Tibial artery (tissue), 4 donors: Measurements from ENCODE around the gene GPR137.

ENCODE experiments used
- DNase-seq, 2 donors: peaks; one replicate each; pipeline ENCODE4 v3.0.0-alpha.2; 2019
- H3K27ac ChIP-seq, 2 donors: fragments of 200-600 bp; sonication (generic) in 1 of 2; 1 replicate in 1 of 2; 2 replicates in 1 of 2; pipeline ENCODE4 v1.5.1; 2018 to 2019; ENCODE audit warnings: mild to moderate bottlenecking in 1 of 2
- H3K27me3 ChIP-seq, 2 donors: fragments of 200-600 bp; sonication (generic) in 1 of 2; one replicate each; pipeline versions ENCODE4 v1.5.1 to v1.6.0; 2016 to 2019
- H3K36me3 ChIP-seq, 3 donors: fragments of 200-600 bp; sonication (generic) in 2 of 3; one replicate each; pipeline ENCODE4 v1.5.1; 2016 to 2019; ENCODE audit warnings: mild to moderate bottlenecking in 2 of 3
- H3K4me1 ChIP-seq, 4 donors: fragments of 200-600 bp; sonication (generic) in 2 of 4; 1 replicate in 3 of 4; 2 replicates in 1 of 4; pipeline ENCODE4 v1.5.1; 2016 to 2019
- H3K4me3 ChIP-seq, 2 donors: fragments of 200-600 bp; sonication (generic) in 1 of 2; 1 replicate in 1 of 2; 2 replicates in 1 of 2; pipeline ENCODE4 v1.5.1; 2018 to 2019; ENCODE audit warnings: mild to moderate bottlenecking in 2 of 2
- H3K9me3 ChIP-seq, 3 donors: fragments of 200-600 bp; sonication (generic) in 1 of 3; one replicate each; pipeline ENCODE4 v1.5.1; 2016 to 2019
- intact Hi-C: fragments of 100-400 bp; cut with DNase I; formaldehyde crosslinking; loops from one replicate; pipeline ENCODE4 v1.15.0; 2023; ENCODE audit warnings: low total_unique reads
- TF ChIP-seq, protein P1 (sequence below), 2 experiments: fragments of 200-600 bp in 1 of 2; fragments of 450-650 bp in 1 of 2; IDR thresholded peaks; one replicate each; pipeline ENCODE4 v1.5.1; 2017 to 2019; ENCODE audit warnings: antibody characterized with exemption in 2 of 2, mild to moderate bottlenecking in 1 of 2, moderate library complexity in 1 of 2

The GPR137 gene

GRCh38 chr11:64290352-64291261 is 5.0 kb downstream of the GPR137 start:
- Histone ChIP-seq H3K27ac (no peak overlapping the region), H3K9me3 (no peaks in the 10 kb centered on the region), H3K4me1 (peaks cover 0 to 32% (median 29%) of the 10 kb centered on the region in 4 donors), H3K27me3 (peaks cover 4 to 72% of the 10 kb centered on the region in 2 donors), H3K4me3 (no peak overlapping the region), H3K36me3 (peaks cover 0 to 5% (median 0%) of the 10 kb centered on the region in 3 donors)
- no peak for DNase-seq
- TF ChIP-seq, protein P1, sequence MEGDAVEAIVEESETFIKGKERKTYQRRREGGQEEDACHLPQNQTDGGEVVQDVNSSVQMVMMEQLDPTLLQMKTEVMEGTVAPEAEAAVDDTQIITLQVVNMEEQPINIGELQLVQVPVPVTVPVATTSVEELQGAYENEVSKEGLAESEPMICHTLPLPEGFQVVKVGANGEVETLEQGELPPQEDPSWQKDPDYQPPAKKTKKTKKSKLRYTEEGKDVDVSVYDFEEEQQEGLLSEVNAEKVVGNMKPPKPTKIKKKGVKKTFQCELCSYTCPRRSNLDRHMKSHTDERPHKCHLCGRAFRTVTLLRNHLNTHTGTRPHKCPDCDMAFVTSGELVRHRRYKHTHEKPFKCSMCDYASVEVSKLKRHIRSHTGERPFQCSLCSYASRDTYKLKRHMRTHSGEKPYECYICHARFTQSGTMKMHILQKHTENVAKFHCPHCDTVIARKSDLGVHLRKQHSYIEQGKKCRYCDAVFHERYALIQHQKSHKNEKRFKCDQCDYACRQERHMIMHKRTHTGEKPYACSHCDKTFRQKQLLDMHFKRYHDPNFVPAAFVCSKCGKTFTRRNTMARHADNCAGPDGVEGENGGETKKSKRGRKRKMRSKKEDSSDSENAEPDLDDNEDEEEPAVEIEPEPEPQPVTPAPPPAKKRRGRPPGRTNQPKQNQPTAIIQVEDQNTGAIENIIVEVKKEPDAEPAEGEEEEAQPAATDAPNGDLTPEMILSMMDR (IDR thresholded peaks at IDR 0.05), result no peak
- intact Hi-C loops, result no loop called here

- Histone ChIP-seq H3K27me3 (peaks cover 4 to 79% of the 10 kb centered on the region in 2 donors), H3K36me3 (peaks cover 0 to 5% (median 0%) of the 10 kb centered on the region in 3 donors), H3K4me3 (peak within 1 kb of the TSS; percentile 28 to 40), H3K9me3 (no peaks in the 10 kb centered on the region), H3K27ac (no peak within 1 kb of the TSS), H3K4me1 (peaks cover 0 to 27% (median 24%) of the 10 kb centered on the region in 4 donors)
- intact Hi-C loops, result no loop called here
- DNase-seq, result no peak
- TF ChIP-seq, protein P1 (IDR thresholded peaks at IDR 0.05), result no peak
These were observed 5.7 kb downstream of the GPR137 start, which contains the start of gene KCNK4 for GRCh38 chr11:64291262-64291751. TSS of gene KCNK4 (plus strand) at chr11:64291302. CDS start at chr11:64293019, 1,717 bp downstream.

DNA sequence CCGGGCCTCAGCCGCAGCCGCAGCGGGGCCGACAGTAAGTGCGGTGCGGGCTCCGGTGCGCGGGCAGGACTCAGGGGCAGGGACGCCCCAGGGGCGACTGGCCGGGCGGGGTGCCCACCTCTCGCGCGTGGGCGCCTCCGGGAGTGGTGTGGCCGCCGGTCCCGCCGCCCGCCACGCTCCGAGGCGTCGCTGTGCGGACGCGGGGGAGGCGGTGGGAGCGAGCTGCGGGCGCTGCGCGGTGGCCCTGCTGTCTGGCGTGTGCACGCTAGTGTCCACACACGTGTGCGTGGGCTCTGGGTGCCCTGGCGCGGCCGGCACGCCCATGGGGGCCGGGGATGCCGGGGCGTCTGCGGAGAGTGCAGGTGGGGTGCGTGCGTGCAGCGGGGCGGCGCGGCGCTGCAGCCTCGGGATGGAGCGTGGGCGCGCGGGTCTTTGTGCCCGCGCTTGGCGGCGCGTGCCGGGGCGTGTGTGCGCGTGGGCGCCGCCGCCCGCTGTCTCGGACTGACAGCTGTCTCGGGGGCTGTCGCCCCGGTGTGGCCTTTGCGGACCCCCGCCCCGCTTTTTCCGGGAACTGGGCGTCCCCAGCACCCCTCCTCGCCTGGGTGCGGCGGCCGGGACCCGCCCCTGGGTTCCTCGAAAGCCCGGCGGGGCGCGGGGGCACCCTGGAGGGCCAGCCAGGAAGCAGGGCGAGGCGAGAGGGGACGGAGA is 6.3 kb downstream of the GPR137 start:
- intact Hi-C loops, result no loop called here
- H3K36me3 ChIP-seq, result peaks cover 0 to 5% (median 0%) of the 10 kb centered on the region in 3 donors
- peak overlapping the region; percentile 28 to 40 for H3K4me3 ChIP-seq
- peaks cover 4 to 85% of the 10 kb centered on the region in 2 donors for H3K27me3 ChIP-seq
- no peak overlapping the region for H3K27ac ChIP-seq
- no peaks in the 10 kb centered on the region for H3K9me3 ChIP-seq
- DNase-seq, result no peak
- TF ChIP-seq, protein P1 (IDR thresholded peaks at IDR 0.05), result no peak
- H3K4me1 ChIP-seq, result peaks cover 0 to 24% (median 19%) of the 10 kb centered on the region in 4 donors

DNA sequence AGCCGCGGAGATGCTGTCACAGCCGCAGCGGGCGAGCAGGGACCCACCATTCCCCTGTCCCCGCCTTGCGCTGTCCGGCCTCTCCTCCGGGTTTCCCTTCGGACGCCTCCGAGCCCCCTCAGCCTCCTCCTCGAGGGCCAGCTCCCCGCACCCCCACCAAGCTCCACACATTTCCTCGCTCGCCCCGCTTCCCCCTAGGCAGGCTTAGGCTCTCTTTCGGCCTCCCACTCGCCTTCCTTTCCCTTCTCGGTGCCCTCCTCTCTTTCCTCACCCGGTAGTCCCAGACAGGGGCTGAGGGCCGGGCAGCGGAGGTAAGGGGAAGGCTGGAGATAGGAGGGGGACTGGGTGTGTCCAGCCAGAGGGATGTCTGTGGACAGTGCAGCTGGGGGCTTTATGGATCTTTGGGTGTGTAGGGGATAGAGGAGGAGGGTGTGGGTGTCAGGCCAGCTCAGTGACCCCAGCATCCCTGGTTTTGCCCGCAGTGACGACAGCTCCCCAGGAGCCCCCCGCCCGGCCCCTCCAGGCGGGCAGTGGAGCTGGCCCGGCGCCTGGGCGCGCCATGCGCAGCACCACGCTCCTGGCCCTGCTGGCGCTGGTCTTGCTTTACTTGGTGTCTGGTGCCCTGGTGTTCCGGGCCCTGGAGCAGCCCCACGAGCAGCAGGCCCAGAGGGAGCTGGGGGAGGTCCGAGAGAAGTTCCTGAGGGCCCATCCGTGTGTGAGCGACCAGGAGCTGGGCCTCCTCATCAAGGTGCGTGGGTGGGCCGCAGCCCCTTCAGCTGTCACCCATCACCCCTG is 7.0 kb downstream of the GPR137 start:
- TF ChIP-seq, protein P1 (IDR thresholded peaks at IDR 0.05), result no peak
- H3K9me3 ChIP-seq, result no peaks in the 10 kb centered on the region
- intact Hi-C loops, result no loop called here
- no peak for DNase-seq
- H3K36me3 ChIP-seq, result peaks cover 0 to 5% (median 0%) of the 10 kb centered on the region in 3 donors
- H3K4me3 ChIP-seq, result peak overlapping the region; percentile 28 to 40
- no peak overlapping the region for H3K27ac ChIP-seq
- peaks cover 0 to 24% (median 18%) of the 10 kb centered on the region in 4 donors for H3K4me1 ChIP-seq
- H3K27me3 ChIP-seq, result peaks cover 4 to 93% of the 10 kb centered on the region in 2 donors

- Histone ChIP-seq H3K9me3 (no peaks in the 10 kb centered on the region), H3K27ac (no peak overlapping the region), H3K36me3 (no peaks in the 10 kb centered on the region), H3K4me3 (no peak overlapping the region), H3K27me3 (peaks cover 4 to 97% of the 10 kb centered on the region in 2 donors), H3K4me1 (peaks cover 0 to 31% (median 28%) of the 10 kb centered on the region in 4 donors)
- DNase-seq, result no peak
- intact Hi-C loops, result no loop called here
- TF ChIP-seq, protein P1 (IDR thresholded peaks at IDR 0.05), result no peak
These were observed 9.1 kb downstream of the GPR137 start for GRCh38 chr11:64294774-64295173.
